ENCODE measurements around the gene TSPAN3. TPM values are rescaled to one million over a fixed set of nuclear protein-coding genes. Genes with fewer than 3 reads are reported as not detected.

The TSPAN3 gene
- total RNA-seq, 1 donor, result 194 TPM

GRCh38 chr15:77042245-77042919 lies 28.5 kb downstream of the TSPAN3 start:
- no peak overlapping the region for H3K4me3 ChIP-seq (ENCODE audit: low read depth, low read length)
- no peak for DNase-seq (ENCODE audit: low read depth)
- TF ChIP-seq CTCF (IDR thresholded peaks at IDR 0.05; ENCODE audit: insufficient read depth, low read length), result no peak

- no peak for TF ChIP-seq CTCF (IDR thresholded peaks at IDR 0.05; ENCODE audit: insufficient read depth, low read length)
- no peak overlapping the region for H3K4me3 ChIP-seq (ENCODE audit: low read depth, low read length)
- DNase-seq (ENCODE audit: low read depth), result peak; percentile 25
Observed at GRCh38 chr15:77040673-77041072, 30.2 kb downstream of the TSPAN3 start.

GRCh38 chr15:77039848-77040247 lies 31.1 kb downstream of the TSPAN3 start:
- no peak for TF ChIP-seq CTCF (IDR thresholded peaks at IDR 0.05; ENCODE audit: insufficient read depth, low read length)
- no peak overlapping the region for H3K4me3 ChIP-seq (ENCODE audit: low read depth, low read length)

GRCh38 chr15:77039217-77039533 lies 31.7 kb downstream of the TSPAN3 start:
- H3K4me3 ChIP-seq (ENCODE audit: low read depth, low read length), result no peak overlapping the region
- no peak for DNase-seq (ENCODE audit: low read depth)
- no peak for TF ChIP-seq CTCF (IDR thresholded peaks at IDR 0.05; ENCODE audit: insufficient read depth, low read length)

More at GRCh38 chr15:77039848-77040247, 31.1 kb downstream of the TSPAN3 start:
- DNase-seq (ENCODE audit: low read depth), result no peak

GRCh38 chr15:77038312-77039216 lies 32.3 kb downstream of the TSPAN3 start:
- no peak overlapping the region for H3K4me3 ChIP-seq (ENCODE audit: low read depth, low read length)
- TF ChIP-seq CTCF (IDR thresholded peaks at IDR 0.05; ENCODE audit: insufficient read depth, low read length), result no peak
- DNase-seq (ENCODE audit: low read depth), result no peak

- no peak for DNase-seq (ENCODE audit: low read depth)
- TF ChIP-seq CTCF (IDR thresholded peaks at IDR 0.05; ENCODE audit: insufficient read depth, low read length), result no peak
- H3K4me3 ChIP-seq (ENCODE audit: low read depth, low read length), result no peak overlapping the region
Observed at GRCh38 chr15:77037388-77038209, 33.3 kb downstream of the TSPAN3 start.

All from fibroblast of the aortic adventitia (primary cell).